Activated T-cell treated with anti-CD3 and anti-CD28 coated beads, Interleukin-2, amount 50 U/mL, for 72 hours (primary cell): ENCODE results near the gene DIP2B. TPM values are rescaled to one million over a fixed set of nuclear protein-coding genes. Genes with fewer than 3 reads are reported as not detected.

Experiments used
- ATAC-seq, 2 donors: fragments of 150-1000 bp; cut with Tn5 transposase; replicated peaks in 1 of 2; 2 replicates each; pipeline ENCODE4 v1.10.0; 2021; ENCODE audit warnings: moderate library complexity in 2 of 2, mild to moderate bottlenecking in 1 of 2
- DNase-seq, 2 donors: peaks; one replicate each; pipeline ENCODE4 v3.0.0; 2021 to 2022; ENCODE audit warnings: mixed read lengths in 1 of 2
- H3K27ac Mint-ChIP-seq: one replicate; pipeline ENCODE4 v1.8.0; 2022; ENCODE audit warnings: mild to moderate bottlenecking, moderate library complexity, mixed read lengths
- H3K27me3 Mint-ChIP-seq: one replicate; pipeline ENCODE4 v1.8.0; 2022; ENCODE audit warnings: low read depth, mixed read lengths
- H3K36me3 Mint-ChIP-seq, 2 donors: one replicate each; pipeline ENCODE4 v1.8.0; 2022; ENCODE audit warnings: mixed read lengths in 2 of 2, mild to moderate bottlenecking in 1 of 2; ENCODE audit not compliant: insufficient read depth in 2 of 2
- H3K4me1 Mint-ChIP-seq: one replicate; pipeline ENCODE4 v1.8.0; 2022; ENCODE audit warnings: low read depth, mixed read lengths
- H3K4me3 Mint-ChIP-seq, 2 donors: one replicate each; pipeline ENCODE4 v1.8.0; 2022; ENCODE audit warnings: mild to moderate bottlenecking in 2 of 2, mixed read lengths in 2 of 2, moderate library complexity in 2 of 2
- H3K9me3 Mint-ChIP-seq, 2 donors: one replicate each; pipeline ENCODE4 v1.8.0; 2022; ENCODE audit warnings: mixed read lengths in 2 of 2
- total RNA-seq, 2 donors: library from RNA; stranded (reverse); gene quantifications; one replicate each; pipeline ENCODE4 v1.2.3, GENCODE V29; 2022

The DIP2B gene
- total RNA-seq, 2 donors from 2014 or later: 25.4 to 28.1 TPM

DNA sequence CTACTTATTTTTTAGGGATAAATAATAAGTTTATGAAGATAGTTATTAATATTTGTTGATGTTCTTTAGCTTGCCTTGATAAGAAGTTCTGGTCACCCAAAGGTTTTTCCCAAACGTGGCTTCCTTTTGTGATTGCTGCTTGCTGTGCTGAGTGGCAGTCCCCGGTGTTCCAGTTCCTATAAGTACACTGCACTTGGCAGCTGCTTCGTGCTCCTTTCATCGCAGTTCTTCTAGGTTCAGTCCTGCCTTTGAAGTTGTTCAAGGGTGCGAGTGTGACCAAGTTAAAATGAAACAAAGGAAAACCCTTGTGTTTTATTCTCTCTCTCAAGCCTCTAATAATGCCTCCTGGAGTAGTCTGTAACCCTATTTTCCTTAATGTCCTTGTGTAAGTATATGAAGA is 130.6 kb downstream of the DIP2B start:
- DNase-seq (no peak), ATAC-seq (no peak)
- no peaks in the 10 kb centered on the region for H3K9me3 Mint-ChIP-seq
- no peak overlapping the region for H3K4me3 Mint-ChIP-seq
- peaks cover 3% of the 10 kb centered on the region in 2 donors for H3K36me3 Mint-ChIP-seq
- no peaks in the 10 kb centered on the region for H3K27me3 Mint-ChIP-seq
- H3K4me1 Mint-ChIP-seq: peaks cover 46% of the 10 kb centered on the region
- H3K27ac Mint-ChIP-seq: peak overlapping the region; percentile 49

- H3K4me1 Mint-ChIP-seq: peaks cover 51% of the 10 kb centered on the region
- ATAC-seq (no peak), DNase-seq (no peak)
- H3K4me3 Mint-ChIP-seq: no peak overlapping the region
- H3K9me3 Mint-ChIP-seq: no peaks in the 10 kb centered on the region
- no peak overlapping the region for H3K27ac Mint-ChIP-seq
- no peaks in the 10 kb centered on the region for H3K27me3 Mint-ChIP-seq
- peaks cover 2% of the 10 kb centered on the region in 2 donors for H3K36me3 Mint-ChIP-seq
These were observed 131.1 kb downstream of the DIP2B start for GRCh38 chr12:50635857-50636256.

- H3K27me3 Mint-ChIP-seq: no peaks in the 10 kb centered on the region
- no peak for DNase-seq
- H3K9me3 Mint-ChIP-seq: no peaks in the 10 kb centered on the region
- no peak for ATAC-seq
- no peak overlapping the region for H3K4me3 Mint-ChIP-seq
- H3K36me3 Mint-ChIP-seq: no peaks in the 10 kb centered on the region
- peaks cover 57% of the 10 kb centered on the region for H3K4me1 Mint-ChIP-seq
- H3K27ac Mint-ChIP-seq: no peak overlapping the region
These were observed 131.7 kb downstream of the DIP2B start for GRCh38 chr12:50636505-50636904.

GRCh38 chr12:50637870-50638481 is 133.2 kb downstream of the DIP2B start:
- Mint-ChIP-seq H3K27ac (peak overlapping the region; percentile 95), H3K36me3 (peaks cover 0 to 5% of the 10 kb centered on the region in 2 donors), H3K4me3 (peak overlapping the region in 1 of 2 donors; percentile 11), H3K9me3 (no peaks in the 10 kb centered on the region), H3K4me1 (peaks cover 60% of the 10 kb centered on the region), H3K27me3 (no peaks in the 10 kb centered on the region)
- ATAC-seq: peak; percentile 32 to 51
- DNase-seq: no peak

DNA sequence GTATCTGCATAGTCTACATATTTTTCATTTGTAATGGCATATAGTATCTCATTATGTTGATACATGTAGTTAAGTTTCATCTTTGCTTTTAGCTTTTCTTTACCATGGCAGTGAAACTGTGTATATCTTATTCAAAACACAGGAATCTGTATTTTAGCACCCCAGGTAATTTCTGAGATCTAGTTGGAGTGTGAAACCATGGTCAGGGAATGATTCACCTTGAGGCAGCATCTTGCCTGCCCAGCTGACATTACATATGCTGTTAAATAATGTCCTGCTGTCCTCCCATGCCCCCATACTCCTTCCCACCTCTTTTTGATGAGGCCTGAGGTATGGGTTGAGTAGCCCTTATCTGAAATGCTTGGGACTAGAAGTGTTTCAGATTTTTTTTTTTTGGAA is 133.7 kb downstream of the DIP2B start:
- H3K4me3 Mint-ChIP-seq: no peak overlapping the region
- peaks cover 0 to 9% of the 10 kb centered on the region in 2 donors for H3K36me3 Mint-ChIP-seq
- peaks cover 60% of the 10 kb centered on the region for H3K4me1 Mint-ChIP-seq
- DNase-seq (no peak), ATAC-seq (no peak)
- H3K27me3 Mint-ChIP-seq: no peaks in the 10 kb centered on the region
- H3K9me3 Mint-ChIP-seq: no peaks in the 10 kb centered on the region
- H3K27ac Mint-ChIP-seq: no peak overlapping the region

DNA sequence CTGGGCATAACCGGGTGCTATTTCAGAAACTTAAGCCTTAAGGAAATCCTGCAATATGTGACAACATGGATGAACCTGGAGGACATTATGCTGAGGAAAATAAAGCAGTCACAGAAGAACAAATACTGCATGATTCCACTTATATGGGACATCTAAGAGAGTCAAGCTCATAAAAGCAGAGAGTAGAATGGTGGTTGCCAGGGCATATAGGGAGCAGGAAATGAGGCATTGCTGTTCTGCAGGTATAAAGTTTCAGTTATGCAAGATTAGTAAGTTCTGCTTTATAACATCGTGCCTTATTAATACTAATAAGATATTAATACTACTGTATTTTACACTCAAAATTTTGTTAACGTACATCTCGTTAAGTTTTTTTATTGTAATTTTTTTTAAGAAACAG is 134.9 kb downstream of the DIP2B start:
- Mint-ChIP-seq H3K4me1 (peaks cover 52% of the 10 kb centered on the region), H3K4me3 (peak overlapping the region in 1 of 2 donors; percentile 18), H3K9me3 (no peaks in the 10 kb centered on the region), H3K27me3 (no peaks in the 10 kb centered on the region), H3K36me3 (peaks cover 0 to 9% of the 10 kb centered on the region in 2 donors), H3K27ac (peak overlapping the region; percentile 45)
- no peak for DNase-seq
- peak; percentile 40 to 49 for ATAC-seq

DNA sequence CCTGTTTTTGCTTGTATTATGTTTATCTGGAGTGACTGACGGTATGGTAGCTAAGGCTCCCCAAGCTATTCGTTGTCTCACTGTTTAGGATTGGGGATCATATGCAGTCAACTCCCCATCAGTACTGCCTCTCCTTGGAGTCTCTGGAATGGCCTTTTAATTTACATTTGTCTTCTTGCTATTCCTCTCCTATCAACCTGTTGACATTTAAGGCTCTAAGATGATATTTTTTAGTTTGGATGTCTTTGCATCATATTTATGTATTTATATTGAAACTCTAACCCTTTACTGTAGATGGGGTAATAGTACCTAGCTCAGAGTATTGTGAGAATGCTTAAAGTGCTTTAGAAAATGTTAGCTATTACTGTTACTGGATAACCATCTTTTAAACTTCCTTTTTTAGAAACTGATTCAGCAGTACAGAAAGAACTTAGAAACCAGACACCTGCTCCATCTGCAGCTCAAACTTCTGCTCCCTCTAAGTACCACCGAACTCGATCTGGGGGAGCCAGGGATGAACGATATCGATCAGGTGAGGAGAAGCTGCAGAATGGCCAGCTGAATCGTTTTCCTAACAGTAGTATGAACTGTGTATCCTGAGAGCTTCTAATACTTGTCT is 135.6 kb downstream of the DIP2B start:
- peaks cover 0 to 9% of the 10 kb centered on the region in 2 donors for H3K36me3 Mint-ChIP-seq
- no peaks in the 10 kb centered on the region for H3K27me3 Mint-ChIP-seq

DNA sequence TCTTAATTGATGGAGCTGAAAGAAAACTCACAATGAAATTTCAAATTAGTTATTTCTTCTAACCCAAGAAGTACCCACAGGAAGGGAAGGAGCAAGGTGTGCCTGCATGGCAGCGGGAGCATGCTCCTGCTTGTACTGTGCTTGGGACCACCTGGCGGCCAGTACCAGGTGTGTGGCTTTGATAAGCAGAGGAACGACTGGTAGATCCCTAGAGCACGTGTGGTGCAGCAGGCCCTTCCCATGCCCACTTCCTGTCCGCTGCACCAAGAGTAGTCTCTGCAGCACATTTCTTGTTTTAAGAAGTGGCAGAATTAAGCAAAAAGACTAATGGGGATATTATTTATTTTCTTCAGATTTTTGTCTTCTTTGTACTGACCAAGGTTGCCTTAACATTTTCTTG is 136.8 kb downstream of the DIP2B start:
- Mint-ChIP-seq H3K4me1 (peaks cover 45% of the 10 kb centered on the region), H3K27ac (no peak overlapping the region), H3K27me3 (no peaks in the 10 kb centered on the region), H3K9me3 (no peaks in the 10 kb centered on the region), H3K4me3 (no peak overlapping the region), H3K36me3 (peaks cover 0 to 9% of the 10 kb centered on the region in 2 donors)
- ATAC-seq: no peak
- DNase-seq: no peak

More for the DNA sequence above, 135.6 kb downstream of the DIP2B start:
- no peak for ATAC-seq
- Mint-ChIP-seq H3K4me1 (peaks cover 49% of the 10 kb centered on the region), H3K27ac (peak overlapping the region; percentile 68), H3K4me3 (no peak overlapping the region), H3K9me3 (no peaks in the 10 kb centered on the region)
- no peak for DNase-seq

- H3K9me3 Mint-ChIP-seq: no peaks in the 10 kb centered on the region
- no peak overlapping the region for H3K27ac Mint-ChIP-seq
These were observed 137.3 kb downstream of the DIP2B start for GRCh38 chr12:50642035-50642451.

DNA sequence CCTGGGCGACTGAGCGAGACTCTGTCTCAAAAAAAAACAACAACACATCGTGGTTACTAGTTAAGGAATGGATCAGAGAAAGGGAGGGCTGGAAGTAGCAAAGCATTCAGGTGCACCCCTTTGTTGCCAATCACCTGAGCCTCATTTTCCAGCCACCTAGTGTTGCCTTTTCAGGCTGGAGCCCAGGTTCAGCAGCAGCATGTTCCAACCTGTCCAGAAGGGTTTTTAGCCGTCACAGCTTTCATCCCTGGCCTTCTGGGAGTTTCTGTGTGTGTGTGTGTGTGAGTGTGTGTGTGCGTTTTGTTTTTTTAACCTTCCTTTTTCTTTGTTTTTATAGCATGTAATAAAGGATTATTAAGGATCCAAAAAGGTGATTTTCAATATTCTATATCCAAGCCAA is 138.0 kb downstream of the DIP2B start:
- peaks cover 0 to 9% of the 10 kb centered on the region in 2 donors for H3K36me3 Mint-ChIP-seq

More at GRCh38 chr12:50642035-50642451, 137.3 kb downstream of the DIP2B start:
- ATAC-seq: no peak
- Mint-ChIP-seq H3K36me3 (peaks cover 0 to 9% of the 10 kb centered on the region in 2 donors), H3K4me3 (no peak overlapping the region), H3K4me1 (peaks cover 40% of the 10 kb centered on the region), H3K27me3 (no peaks in the 10 kb centered on the region)
- no peak for DNase-seq

GRCh38 chr12:50647031-50647430 is 142.2 kb downstream of the DIP2B start:
- H3K27ac Mint-ChIP-seq: no peak overlapping the region
- no peak overlapping the region for H3K4me3 Mint-ChIP-seq
- H3K4me1 Mint-ChIP-seq: peaks cover 6% of the 10 kb centered on the region
- H3K36me3 Mint-ChIP-seq: peaks cover 0 to 4% of the 10 kb centered on the region in 2 donors
- H3K9me3 Mint-ChIP-seq: no peaks in the 10 kb centered on the region
- H3K27me3 Mint-ChIP-seq: no peaks in the 10 kb centered on the region
- DNase-seq (no peak), ATAC-seq (no peak)

More for the DNA sequence above, 138.0 kb downstream of the DIP2B start:
- no peak overlapping the region for H3K27ac Mint-ChIP-seq
- no peak for DNase-seq
- peaks cover 33% of the 10 kb centered on the region for H3K4me1 Mint-ChIP-seq
- H3K4me3 Mint-ChIP-seq: no peak overlapping the region
- no peaks in the 10 kb centered on the region for H3K27me3 Mint-ChIP-seq
- no peaks in the 10 kb centered on the region for H3K9me3 Mint-ChIP-seq
- no peak for ATAC-seq

DNA sequence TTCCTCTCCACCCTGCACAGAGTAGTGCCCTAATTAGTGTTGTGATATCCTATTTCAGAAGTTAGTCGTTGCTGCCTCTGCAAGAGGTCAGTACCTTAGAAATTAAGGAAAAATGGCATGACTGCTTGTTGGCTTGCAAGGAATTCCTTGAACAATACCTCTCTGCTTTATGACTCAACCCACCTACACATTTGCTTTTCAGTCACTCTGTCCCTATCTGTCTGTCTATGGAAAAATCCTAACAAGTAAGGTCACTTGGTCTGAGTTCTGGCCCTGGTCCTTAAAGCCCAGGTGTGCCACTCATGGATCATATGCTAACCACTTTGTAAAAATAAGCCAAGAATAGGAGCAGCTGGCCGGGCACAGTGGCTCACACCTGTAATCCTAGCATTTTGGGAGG is 142.7 kb downstream of the DIP2B start:
- no peak for DNase-seq
- Mint-ChIP-seq H3K4me3 (no peak overlapping the region), H3K27me3 (no peaks in the 10 kb centered on the region), H3K9me3 (no peaks in the 10 kb centered on the region), H3K4me1 (peaks cover 6% of the 10 kb centered on the region), H3K36me3 (peaks cover 0 to 4% of the 10 kb centered on the region in 2 donors), H3K27ac (no peak overlapping the region)
- no peak for ATAC-seq

- Mint-ChIP-seq H3K27me3 (no peaks in the 10 kb centered on the region), H3K4me3 (no peak overlapping the region), H3K27ac (no peak overlapping the region), H3K36me3 (no peaks in the 10 kb centered on the region), H3K4me1 (peaks cover 6% of the 10 kb centered on the region), H3K9me3 (no peaks in the 10 kb centered on the region)
- DNase-seq (no peak), ATAC-seq (no peak)
These were observed 145.5 kb downstream of the DIP2B start for GRCh38 chr12:50650285-50650684.
